Keratinocyte (primary cell): ENCODE results near the gene FAM50A. TPM values are rescaled to one million over a fixed set of nuclear protein-coding genes. Genes with fewer than 3 reads are reported as not detected.

Source experiments
- DNase-seq: peaks from one replicate; pipeline ENCODE4 v3.0.0-alpha.2; 2011; ENCODE audit warnings: low read depth, missing footprints, low spot score
- FAIRE-seq: peaks from 2 replicates; lab custom pipeline; 2011; peaks lifted over from hg19 to GRCh38; lab: Jason Lieb, UNC
- H2AFZ ChIP-seq: 2 replicates; pipeline ENCODE4 v1.6.0; 2012; ENCODE audit warnings: low read length, control low read depth, inconsistent platforms; ENCODE audit not compliant: control insufficient read depth
- H3K27ac ChIP-seq: 2 replicates; pipeline ENCODE4 v1.5.1; 2011; ENCODE audit warnings: low read length; ENCODE audit not compliant: control insufficient read depth, insufficient read depth
- H3K27me3 ChIP-seq: 3 replicates; pipeline ENCODE4 v1.6.0; 2011; ENCODE audit warnings: low read length; ENCODE audit not compliant: control insufficient read depth, insufficient read depth; ENCODE audit errors: extremely low read depth
- H3K36me3 ChIP-seq, 2 experiments: 2 replicates in 1 of 2; 3 replicates in 1 of 2; pipeline ENCODE4 v1.5.1; 2011; ENCODE audit warnings: low read length in 2 of 2, mild to moderate bottlenecking in 1 of 2; ENCODE audit not compliant: control insufficient read depth in 2 of 2, insufficient read depth in 2 of 2; ENCODE audit errors: extremely low read depth in 1 of 2
- H3K4me1 ChIP-seq: 3 replicates; pipeline ENCODE4 v1.5.1; 2011; ENCODE audit warnings: low read length; ENCODE audit not compliant: control insufficient read depth, insufficient read depth; ENCODE audit errors: extremely low read depth
- H3K4me2 ChIP-seq: 3 replicates; pipeline ENCODE4 v1.6.0; 2011; ENCODE audit warnings: low read depth, low read length; ENCODE audit not compliant: control insufficient read depth, insufficient read depth; ENCODE audit errors: extremely low read depth
- H3K4me3 ChIP-seq, 3 experiments: fragments of 200-600 bp in 1 of 3; sonication (generic) in 1 of 3; 2 replicates in 2 of 3; 3 replicates in 1 of 3; pipeline ENCODE4 v1.5.1; 2011 to 2016; ENCODE audit warnings: low read length in 3 of 3, mild to moderate bottlenecking in 3 of 3, control low read depth in 2 of 3, inconsistent platforms in 1 of 3, low read depth in 1 of 3, mixed read lengths in 1 of 3, mixed run types in 1 of 3, moderate library complexity in 1 of 3; ENCODE audit not compliant: control insufficient read depth in 2 of 3, insufficient read depth in 2 of 3; ENCODE audit errors: extremely low read depth in 1 of 3
- H3K79me2 ChIP-seq: 2 replicates; pipeline ENCODE4 v1.6.0; 2012; ENCODE audit warnings: low read length; ENCODE audit not compliant: control insufficient read depth, insufficient read depth
- H3K9ac ChIP-seq: 3 replicates; pipeline ENCODE4 v1.6.0; 2011; ENCODE audit warnings: low read length; ENCODE audit not compliant: control insufficient read depth, insufficient read depth; ENCODE audit errors: extremely low read depth
- H3K9me1 ChIP-seq: 3 replicates; pipeline ENCODE4 v1.6.0; 2011; ENCODE audit warnings: low read length; ENCODE audit not compliant: control insufficient read depth, insufficient read depth; ENCODE audit errors: extremely low read depth
- H3K9me3 ChIP-seq: 2 replicates; pipeline ENCODE4 v1.5.1; 2012; ENCODE audit warnings: low read depth, low read length; ENCODE audit not compliant: control insufficient read depth
- H4K20me1 ChIP-seq: 3 replicates; pipeline ENCODE4 v1.6.0; 2011; ENCODE audit warnings: low read length; ENCODE audit not compliant: control insufficient read depth, insufficient read depth; ENCODE audit errors: extremely low read depth
- CTCF ChIP-seq, 3 experiments: IDR thresholded peaks in 1 of 3; conservative IDR thresholded peaks in 1 of 3; optimal IDR thresholded peaks in 1 of 3; 2 replicates in 2 of 3; 3 replicates in 1 of 3; pipeline versions ENCODE3 to v1.5.1; 2011; ENCODE audit warnings: low read length in 3 of 3, mild to moderate bottlenecking in 3 of 3, moderate library complexity in 2 of 3, control low read depth in 1 of 3, inconsistent platforms in 1 of 3; ENCODE audit not compliant: insufficient read depth in 2 of 3; ENCODE audit errors: extremely low read depth in 1 of 3
- EZH2 ChIP-seq: IDR thresholded peaks from one replicate; pipeline ENCODE4 v1.6.1; 2012; ENCODE audit warnings: inconsistent platforms, mild to moderate bottlenecking, low read length, moderate library complexity
- dilution Hi-C: fragments of 300-500 bp; cut with MboI; formaldehyde crosslinking; loops from one replicate; pipeline ENCODE4 v1.7.0; 2020; ENCODE audit warnings: low sequenced_read_pairs; ENCODE audit not compliant: extremely low pct_ligation_motif_present
- polyA plus RNA-seq, 5 experiments: library from polyadenylated mRNA; depleted of rRNA in 3 of 5; stranded (reverse) in 3 of 5; stranded (forward) in 1 of 5; unstranded in 1 of 5; fragments of >200 nt; gene quantifications; 1 replicate in 1 of 5; 2 replicates in 3 of 5; 3 replicates in 1 of 5; pipeline versions ENCODE4 v1.2.1 to v1.2.3, GENCODE V29; 2011 to 2012; ENCODE audit warnings: missing spikeins in 2 of 5, low read depth in 1 of 5, low replicate concordance in 1 of 5

FAM50A gene
- polyA plus RNA-seq, 1 donor (not counting 4 experiments of a cell fraction or from before 2014, with no cell fraction given) = 35.7 TPM

DNA sequence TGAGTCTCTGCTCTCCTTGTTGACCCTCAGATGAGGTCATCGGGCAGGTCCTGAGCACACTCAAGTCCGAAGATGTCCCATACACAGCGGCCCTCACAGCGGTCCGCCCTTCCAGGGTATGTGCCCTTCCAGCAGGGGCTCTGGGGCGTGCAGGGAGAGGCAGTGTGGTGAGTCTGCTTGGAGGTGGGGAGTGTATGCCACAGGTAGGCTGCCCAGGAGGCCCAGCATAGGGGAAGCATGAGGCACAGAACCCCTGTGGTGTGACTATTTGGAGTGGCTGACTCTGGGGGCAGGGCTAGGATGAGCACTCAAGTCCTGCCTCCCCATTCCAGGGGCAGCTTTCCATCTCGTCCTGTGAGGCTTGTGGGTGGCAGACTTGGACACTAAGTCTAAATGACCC is 10.3 kb upstream of the FAM50A start:
- DNase-seq (no peak), FAIRE-seq (no peak)
- H3K4me2 ChIP-seq = no peak overlapping the region
- H3K9me3 ChIP-seq = peaks cover 3% of the 10 kb centered on the region
- peaks cover 28% of the 10 kb centered on the region for H3K79me2 ChIP-seq
- dilution Hi-C loops = no loop called here
- H3K36me3 ChIP-seq = peaks cover 5 to 8% of the 10 kb centered on the region in 2 experiments
- no peak overlapping the region for H2AFZ ChIP-seq
- no peak overlapping the region for H3K27ac ChIP-seq
- H3K9me1 ChIP-seq = no peaks in the 10 kb centered on the region
- no peak overlapping the region for H3K4me3 ChIP-seq
- peaks cover 12% of the 10 kb centered on the region for H3K4me1 ChIP-seq
- peaks cover 5% of the 10 kb centered on the region for H4K20me1 ChIP-seq
- H3K9ac ChIP-seq = no peak overlapping the region
- no peaks in the 10 kb centered on the region for H3K27me3 ChIP-seq
- TF ChIP-seq CTCF (optimal IDR thresholded peaks at IDR 0.05 in 1 of 3, IDR thresholded peaks at IDR 0.05 in 1 of 3, conservative IDR thresholded peaks at IDR 0.05 in 1 of 3; ENCODE audit: extremely low read depth in 1 of 3, insufficient read depth in 2 of 3, low read length in 3 of 3) (no peak), EZH2 (no peak)

GRCh38 chrX:154434394-154435168 is 9.4 kb upstream of the FAM50A start:
- Histone ChIP-seq H3K9ac (no peak overlapping the region), H3K9me3 (peaks cover 4% of the 10 kb centered on the region), H2AFZ (no peak overlapping the region), H3K4me1 (peaks cover 7% of the 10 kb centered on the region), H3K9me1 (no peaks in the 10 kb centered on the region), H4K20me1 (peaks cover 5% of the 10 kb centered on the region), H3K4me2 (no peak overlapping the region), H3K79me2 (peaks cover 26% of the 10 kb centered on the region), H3K27me3 (no peaks in the 10 kb centered on the region), H3K4me3 (no peak overlapping the region), H3K36me3 (peaks cover 5 to 11% of the 10 kb centered on the region in 2 experiments), H3K27ac (no peak overlapping the region)
- FAIRE-seq (no peak), DNase-seq (no peak)
- dilution Hi-C loops = no loop called here
- TF ChIP-seq EZH2 (no peak), CTCF (optimal IDR thresholded peaks at IDR 0.05 in 1 of 3, IDR thresholded peaks at IDR 0.05 in 1 of 3, conservative IDR thresholded peaks at IDR 0.05 in 1 of 3; ENCODE audit: extremely low read depth in 1 of 3, insufficient read depth in 2 of 3, low read length in 3 of 3) (no peak)
